ENCODE data around the gene C21orf58.

Gene C21orf58

DNA sequence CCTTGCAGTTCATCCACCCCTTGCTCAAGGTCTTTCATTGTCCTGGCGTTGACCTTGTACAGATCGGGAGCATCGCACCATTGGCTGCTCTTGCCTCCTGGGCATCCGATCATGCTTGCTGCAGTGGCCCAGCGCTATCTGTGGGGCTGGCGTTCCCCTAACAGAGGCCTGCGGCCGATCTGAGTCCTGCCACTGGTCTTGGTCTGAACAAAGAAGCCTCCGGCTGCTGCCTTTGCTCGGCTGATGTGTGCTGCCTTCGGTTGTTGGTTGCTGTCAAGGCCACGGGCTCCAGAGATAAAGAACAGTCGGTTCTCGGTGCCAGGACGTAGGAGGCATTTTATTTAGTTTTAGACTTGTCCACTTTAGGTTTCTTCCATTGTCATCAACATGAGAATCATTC, 39.3 kb upstream of the C21orf58 start:
- H3K4me3 ChIP-seq (ENCODE audit: low read length), result no peak overlapping the region
- WGBS, result 91% methylated on average over 15 of the region's 15 CpGs
- no peaks in the 10 kb centered on the region for H3K9me3 ChIP-seq (ENCODE audit: insufficient read depth, low read depth, low read length)
- H3K9ac ChIP-seq (ENCODE audit: low read depth, low read length), result no peak overlapping the region
- H3K36me3 ChIP-seq (ENCODE audit: insufficient read depth, low read length), result peaks cover 87% of the 10 kb centered on the region
- no peak overlapping the region; the same call in 1 of the 2 replicates for H3K27ac ChIP-seq (ENCODE audit: low read depth, low read length)
- no peaks in the 10 kb centered on the region for H3K27me3 ChIP-seq (ENCODE audit: insufficient read depth, low read length)
- H3K4me1 ChIP-seq (ENCODE audit: insufficient read depth, low read length), result no peaks in the 10 kb centered on the region

DNA sequence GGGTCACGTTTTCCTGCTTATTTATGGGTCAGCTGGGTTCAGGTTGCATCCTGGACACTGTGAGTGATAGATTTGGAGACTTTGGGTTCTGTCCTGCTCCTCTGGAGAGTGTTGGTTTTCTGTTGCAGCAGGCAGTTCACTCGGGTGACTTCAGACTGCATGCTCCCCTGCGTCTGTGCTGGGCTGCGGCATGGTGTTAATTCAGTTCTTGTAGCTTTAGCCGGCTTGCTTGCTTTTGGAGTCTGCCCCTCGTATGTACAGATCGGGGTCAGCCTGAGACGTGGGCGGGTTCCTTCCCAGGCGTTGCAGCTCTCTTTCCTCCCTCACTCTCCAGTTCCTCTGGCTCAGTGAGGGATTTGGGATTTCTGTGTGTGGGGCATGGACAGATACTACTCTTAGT, 38.3 kb upstream of the C21orf58 start:
- Histone ChIP-seq H3K36me3 (ENCODE audit: insufficient read depth, low read length) (peaks cover 88% of the 10 kb centered on the region), H3K27ac (ENCODE audit: low read depth, low read length) (no peak overlapping the region), H3K9ac (ENCODE audit: low read depth, low read length) (no peak overlapping the region), H3K4me3 (ENCODE audit: low read length) (no peak overlapping the region), H3K4me1 (ENCODE audit: insufficient read depth, low read length) (no peaks in the 10 kb centered on the region), H3K9me3 (ENCODE audit: insufficient read depth, low read depth, low read length) (no peaks in the 10 kb centered on the region), H3K27me3 (ENCODE audit: insufficient read depth, low read length) (no peaks in the 10 kb centered on the region)
- WGBS, result 94% methylated on average over 10 of the region's 10 CpGs

DNA sequence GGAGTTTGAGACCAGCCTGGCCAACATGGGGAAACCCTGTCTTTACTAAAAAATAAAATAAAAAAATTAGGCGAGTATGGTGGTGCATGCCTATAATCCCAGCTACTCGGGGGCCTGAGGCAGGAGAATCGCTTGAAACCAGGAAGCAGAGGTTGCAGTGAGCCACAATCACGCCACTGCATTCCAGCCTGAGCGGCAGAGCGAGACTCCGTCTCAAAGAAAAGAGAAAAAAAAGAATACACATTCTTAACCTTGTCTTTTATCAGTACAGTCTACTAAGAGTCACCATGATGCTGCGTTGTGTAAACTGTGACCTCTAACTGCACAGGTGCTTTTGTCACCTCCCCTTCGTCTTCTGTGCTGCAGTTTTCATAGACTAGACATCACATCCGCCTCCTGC, 37.5 kb upstream of the C21orf58 start:
- WGBS, result 93% methylated on average over 10 of the region's 10 CpGs
- Histone ChIP-seq H3K9me3 (ENCODE audit: insufficient read depth, low read depth, low read length) (no peaks in the 10 kb centered on the region), H3K4me3 (ENCODE audit: low read length) (no peak overlapping the region), H3K27ac (ENCODE audit: low read depth, low read length) (no peak overlapping the region), H3K9ac (ENCODE audit: low read depth, low read length) (no peak overlapping the region), H3K4me1 (ENCODE audit: insufficient read depth, low read length) (no peaks in the 10 kb centered on the region), H3K36me3 (ENCODE audit: insufficient read depth, low read length) (peaks cover 88% of the 10 kb centered on the region), H3K27me3 (ENCODE audit: insufficient read depth, low read length) (no peaks in the 10 kb centered on the region)

DNA sequence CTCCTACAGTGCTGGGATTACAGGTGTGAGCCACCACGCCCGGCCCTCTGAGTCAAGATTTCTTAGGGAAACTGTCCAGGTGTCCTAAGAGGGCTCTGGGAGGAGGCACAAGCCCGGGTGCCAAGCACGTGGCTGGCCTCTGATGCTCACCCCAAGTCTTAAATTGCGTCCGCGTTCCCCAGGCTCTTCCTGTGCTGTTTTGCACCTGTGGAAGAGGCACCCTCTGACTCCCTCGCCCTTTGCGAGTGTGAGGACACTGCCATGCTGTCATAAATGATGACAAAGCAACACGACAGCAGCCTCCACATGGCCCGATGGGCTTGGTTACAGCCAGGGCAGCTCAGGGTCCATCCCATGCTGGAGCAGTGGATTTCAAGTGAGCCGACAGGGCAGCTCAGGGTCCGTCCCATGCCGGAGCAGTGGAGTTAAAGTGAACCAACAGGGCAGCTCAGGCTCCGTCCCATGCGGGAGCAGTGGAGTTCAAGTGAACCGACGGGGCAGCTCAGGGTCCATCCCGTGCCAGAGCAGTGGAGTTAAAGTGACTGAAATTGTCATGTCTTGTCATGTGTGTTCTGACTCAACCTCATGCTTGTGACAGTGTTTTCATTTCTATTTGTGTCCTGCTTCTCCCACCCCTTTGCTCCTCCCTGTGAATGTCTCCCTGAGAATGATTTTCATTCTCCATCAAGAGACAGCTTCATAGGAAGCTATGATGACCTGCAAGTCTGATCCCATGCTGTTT, 34.2 kb upstream of the C21orf58 start:
- H3K4me3 ChIP-seq (ENCODE audit: low read length), result no peak overlapping the region
- H3K9ac ChIP-seq (ENCODE audit: low read depth, low read length), result no peak overlapping the region
- no peaks in the 10 kb centered on the region for H3K27me3 ChIP-seq (ENCODE audit: insufficient read depth, low read length)
- H3K36me3 ChIP-seq (ENCODE audit: insufficient read depth, low read length), result peaks cover 88% of the 10 kb centered on the region
- no peak overlapping the region for H3K27ac ChIP-seq (ENCODE audit: low read depth, low read length)
- H3K4me1 ChIP-seq (ENCODE audit: insufficient read depth, low read length), result no peaks in the 10 kb centered on the region
- H3K9me3 ChIP-seq (ENCODE audit: insufficient read depth, low read depth, low read length), result no peaks in the 10 kb centered on the region
- WGBS, result 94% methylated on average over 19 of the region's 19 CpGs

DNA sequence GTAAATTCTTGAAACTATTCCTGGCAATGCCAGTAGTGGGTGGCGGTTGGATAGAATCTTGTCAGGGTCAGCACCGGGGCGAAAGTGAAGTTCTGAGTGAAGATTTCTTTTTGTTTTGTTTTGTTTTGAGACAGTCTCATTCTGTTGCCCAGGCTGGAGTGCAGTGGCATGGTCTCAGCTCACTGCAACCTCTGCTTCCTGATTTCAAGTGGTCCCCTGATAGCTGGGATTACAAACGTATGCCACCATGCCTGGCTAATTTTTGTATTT, 33.6 kb upstream of the C21orf58 start:
- no peak overlapping the region for H3K4me3 ChIP-seq (ENCODE audit: low read length)
- H3K9ac ChIP-seq (ENCODE audit: low read depth, low read length), result no peak overlapping the region
- no peaks in the 10 kb centered on the region for H3K4me1 ChIP-seq (ENCODE audit: insufficient read depth, low read length)
- H3K36me3 ChIP-seq (ENCODE audit: insufficient read depth, low read length), result peaks cover 89% of the 10 kb centered on the region
- no peak overlapping the region for H3K27ac ChIP-seq (ENCODE audit: low read depth, low read length)
- H3K9me3 ChIP-seq (ENCODE audit: insufficient read depth, low read depth, low read length), result no peaks in the 10 kb centered on the region
- 93% methylated on average over 4 of the region's 4 CpGs for WGBS
- H3K27me3 ChIP-seq (ENCODE audit: insufficient read depth, low read length), result no peaks in the 10 kb centered on the region

DNA sequence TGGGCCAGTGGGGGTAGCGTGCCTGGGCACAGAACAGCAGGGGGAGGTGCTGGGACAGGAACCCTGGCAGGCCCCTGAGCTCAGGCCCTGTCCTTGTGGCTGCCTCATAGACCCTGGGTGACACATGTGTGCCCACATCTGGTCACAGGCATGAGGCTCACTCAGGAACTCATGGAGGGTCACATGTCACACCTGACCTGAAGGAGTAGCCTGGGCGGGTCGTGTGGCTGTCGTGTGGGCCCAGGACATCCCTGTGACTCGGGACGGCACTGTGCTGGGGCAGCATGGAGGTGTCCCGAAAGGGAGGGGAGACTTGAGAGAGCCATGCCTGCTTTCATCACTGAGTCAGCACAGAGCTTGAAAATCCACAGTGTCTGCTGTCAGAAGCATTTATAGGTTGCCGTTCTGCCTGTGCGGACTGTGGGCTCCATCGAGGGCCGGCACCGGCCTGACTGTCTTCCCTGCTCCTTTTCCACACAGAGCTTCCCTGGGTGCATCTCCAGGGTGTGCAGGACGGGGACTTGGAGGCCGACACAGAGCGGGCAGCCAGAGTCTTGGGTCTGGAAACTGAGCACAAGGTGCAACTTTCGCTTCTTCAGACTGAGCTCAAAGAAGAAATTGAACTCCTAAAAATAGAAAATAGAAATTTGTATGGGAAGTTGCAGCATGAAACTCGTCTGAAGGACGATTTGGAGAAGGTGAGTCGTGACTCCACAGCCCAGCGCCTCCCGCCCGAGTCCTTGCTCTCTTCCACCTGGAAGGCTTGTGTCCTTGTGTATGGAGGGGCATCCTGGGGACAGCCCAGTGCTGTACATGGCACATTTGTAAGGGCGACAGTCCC, 33.0 kb upstream of the C21orf58 start:
- Histone ChIP-seq H3K9me3 (ENCODE audit: insufficient read depth, low read depth, low read length) (no peaks in the 10 kb centered on the region), H3K36me3 (ENCODE audit: insufficient read depth, low read length) (peaks cover 89% of the 10 kb centered on the region), H3K4me1 (ENCODE audit: insufficient read depth, low read length) (no peaks in the 10 kb centered on the region), H3K9ac (ENCODE audit: low read depth, low read length) (no peak overlapping the region), H3K27me3 (ENCODE audit: insufficient read depth, low read length) (no peaks in the 10 kb centered on the region), H3K27ac (ENCODE audit: low read depth, low read length) (no peak overlapping the region), H3K4me3 (ENCODE audit: low read length) (no peak overlapping the region)
- WGBS, result 94% methylated on average over 23 of the region's 23 CpGs

DNA sequence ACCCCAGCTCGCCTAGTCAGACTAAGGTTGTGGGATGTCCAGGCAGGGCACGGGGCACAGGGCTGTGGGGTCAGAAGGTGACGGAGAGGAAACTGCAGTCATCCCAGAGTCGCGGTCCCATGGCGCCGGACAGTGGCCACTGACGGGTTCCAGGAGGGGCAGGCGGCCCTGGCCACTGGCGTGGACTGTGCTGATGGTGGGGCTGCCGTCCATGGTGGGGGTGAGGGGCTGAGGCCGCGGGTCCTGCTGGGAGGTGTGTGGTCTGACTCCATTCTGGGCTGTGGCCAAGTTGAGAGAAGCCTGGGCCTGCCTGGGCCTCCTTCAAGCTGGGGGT, 32.3 kb upstream of the C21orf58 start:
- Histone ChIP-seq H3K9ac (ENCODE audit: low read depth, low read length) (no peak overlapping the region), H3K27me3 (ENCODE audit: insufficient read depth, low read length) (no peaks in the 10 kb centered on the region), H3K36me3 (ENCODE audit: insufficient read depth, low read length) (peaks cover 90% of the 10 kb centered on the region), H3K27ac (ENCODE audit: low read depth, low read length) (no peak overlapping the region), H3K4me1 (ENCODE audit: insufficient read depth, low read length) (no peaks in the 10 kb centered on the region), H3K9me3 (ENCODE audit: insufficient read depth, low read depth, low read length) (no peaks in the 10 kb centered on the region), H3K4me3 (ENCODE audit: low read length) (no peak overlapping the region)
- WGBS, result 96% methylated on average over 13 of the region's 13 CpGs

DNA sequence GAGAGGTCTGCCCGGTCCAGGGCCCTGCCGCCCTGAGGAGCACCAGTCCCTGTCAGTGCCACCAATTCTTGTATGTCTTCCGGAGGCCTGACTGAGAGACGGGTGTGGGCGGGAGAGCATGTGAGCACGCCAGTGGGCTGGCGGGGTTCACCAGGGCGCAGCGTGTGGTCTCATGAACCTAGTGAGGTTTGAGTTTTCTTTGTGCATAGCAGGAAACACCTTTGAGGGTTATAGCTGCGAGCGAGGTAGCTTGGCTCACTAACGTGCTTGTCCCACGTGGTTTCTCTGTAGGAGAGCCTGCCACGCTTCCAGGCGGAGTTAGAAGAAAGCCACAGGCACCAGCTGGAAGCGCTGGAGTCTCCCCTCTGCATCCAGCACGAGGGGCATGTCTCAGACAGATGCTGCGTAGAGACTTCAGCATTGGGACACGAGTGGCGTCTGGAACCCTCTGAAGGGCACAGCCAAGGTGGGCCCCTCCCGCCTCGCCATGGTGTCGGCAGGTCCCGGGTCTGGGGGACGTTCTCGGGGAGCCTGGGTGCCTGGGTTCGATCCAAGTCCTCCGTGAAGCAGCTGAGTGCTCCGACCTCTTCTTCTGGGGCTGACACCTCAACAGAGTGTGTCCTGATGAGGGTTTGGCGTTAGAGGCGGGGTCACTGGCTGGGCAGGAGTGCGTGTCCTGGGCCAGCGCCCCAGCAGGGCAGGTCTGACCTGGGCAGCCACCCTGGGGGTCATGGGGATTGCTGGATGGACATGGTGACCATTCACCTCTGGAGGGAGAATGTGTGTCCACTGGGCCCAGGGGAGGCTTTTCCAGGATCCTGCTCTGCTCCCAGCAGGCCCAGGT, 31.7 kb upstream of the C21orf58 start:
- Histone ChIP-seq H3K9me3 (ENCODE audit: insufficient read depth, low read depth, low read length) (no peaks in the 10 kb centered on the region), H3K9ac (ENCODE audit: low read depth, low read length) (no peak overlapping the region), H3K36me3 (ENCODE audit: insufficient read depth, low read length) (peaks cover 92% of the 10 kb centered on the region), H3K4me3 (ENCODE audit: low read length) (no peak overlapping the region), H3K27ac (ENCODE audit: low read depth, low read length) (no peak overlapping the region), H3K27me3 (ENCODE audit: insufficient read depth, low read length) (no peaks in the 10 kb centered on the region), H3K4me1 (ENCODE audit: insufficient read depth, low read length) (no peaks in the 10 kb centered on the region)
- 95% methylated on average over 33 of the region's 33 CpGs for WGBS

DNA sequence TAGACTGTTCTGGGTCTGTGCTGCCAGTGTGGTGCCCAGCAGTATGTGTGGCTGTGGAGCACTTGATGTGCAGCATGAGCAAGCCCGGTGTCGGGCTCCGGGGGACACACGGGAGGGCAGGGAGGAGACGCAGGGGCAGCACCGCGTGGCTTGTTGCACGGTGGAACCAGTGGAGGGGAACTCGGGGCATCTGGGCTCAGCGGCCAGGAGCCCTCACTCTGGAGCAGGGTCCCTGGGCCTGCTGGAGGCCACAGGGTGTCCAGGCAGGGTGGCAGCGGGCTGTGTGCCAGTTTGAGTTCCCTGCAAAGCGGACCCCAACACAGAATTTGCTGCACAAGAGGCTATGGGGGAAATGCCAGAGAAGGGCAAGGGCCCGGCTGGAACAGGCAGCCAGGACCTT, 30.8 kb upstream of the C21orf58 start:
- no peaks in the 10 kb centered on the region for H3K4me1 ChIP-seq (ENCODE audit: insufficient read depth, low read length)
- H3K36me3 ChIP-seq (ENCODE audit: insufficient read depth, low read length), result peaks cover 96% of the 10 kb centered on the region
- H3K27me3 ChIP-seq (ENCODE audit: insufficient read depth, low read length), result no peaks in the 10 kb centered on the region
- no peak overlapping the region for H3K9ac ChIP-seq (ENCODE audit: low read depth, low read length)
- no peak overlapping the region for H3K4me3 ChIP-seq (ENCODE audit: low read length)
- H3K9me3 ChIP-seq (ENCODE audit: insufficient read depth, low read depth, low read length), result no peaks in the 10 kb centered on the region
- 97% methylated on average over 13 of the region's 13 CpGs for whole genome bisulfite sequencing
- no peak overlapping the region for H3K27ac ChIP-seq (ENCODE audit: low read depth, low read length)

DNA sequence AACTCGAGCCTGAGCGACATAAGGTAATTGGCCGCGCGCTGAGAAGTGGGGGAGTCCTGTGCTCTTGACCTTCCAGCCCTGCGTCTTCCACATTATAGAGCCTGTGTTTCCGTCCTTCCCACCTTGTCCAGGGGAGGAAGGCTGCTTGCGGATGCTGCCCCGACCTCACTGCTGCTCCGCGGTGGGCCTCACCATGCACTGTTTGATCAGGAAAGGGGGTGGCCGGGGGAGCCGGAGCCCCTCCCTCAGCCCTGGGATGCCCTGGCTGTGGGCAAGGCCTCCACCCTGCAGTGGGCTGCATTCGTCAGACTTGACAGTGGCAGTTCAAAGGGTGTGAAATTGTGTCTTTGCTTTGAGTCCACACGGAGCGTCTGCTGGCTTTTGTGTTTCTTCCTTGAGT, 30.4 kb upstream of the C21orf58 start:
- Histone ChIP-seq H3K4me3 (ENCODE audit: low read length) (no peak overlapping the region), H3K36me3 (ENCODE audit: insufficient read depth, low read length) (peaks cover 96% of the 10 kb centered on the region), H3K9ac (ENCODE audit: low read depth, low read length) (no peak overlapping the region), H3K27ac (ENCODE audit: low read depth, low read length) (no peak overlapping the region), H3K4me1 (ENCODE audit: insufficient read depth, low read length) (no peaks in the 10 kb centered on the region), H3K27me3 (ENCODE audit: insufficient read depth, low read length) (no peaks in the 10 kb centered on the region), H3K9me3 (ENCODE audit: insufficient read depth, low read depth, low read length) (no peaks in the 10 kb centered on the region)
- WGBS, result 95% methylated on average over 16 of the region's 16 CpGs

DNA sequence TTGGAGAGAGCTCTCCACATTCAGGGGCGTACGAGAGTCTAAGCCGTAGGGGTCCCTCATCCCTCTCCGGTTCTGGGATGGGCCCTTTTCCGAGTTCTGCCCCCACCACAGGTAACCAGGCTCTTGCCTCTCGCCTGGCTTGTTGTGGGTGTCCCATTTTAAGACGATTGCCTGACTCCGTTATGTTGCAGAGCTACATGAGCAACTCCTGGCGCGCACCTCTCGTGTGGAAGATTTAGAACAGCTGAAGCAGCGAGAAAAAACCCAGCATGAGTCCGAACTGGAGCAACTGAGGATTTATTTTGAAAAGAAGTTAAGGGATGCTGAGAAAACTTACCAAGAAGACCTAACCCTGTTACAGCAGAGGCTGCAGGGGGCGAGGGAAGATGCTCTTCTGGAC, 29.2 kb upstream of the C21orf58 start:
- Histone ChIP-seq H3K27me3 (ENCODE audit: insufficient read depth, low read length) (no peaks in the 10 kb centered on the region), H3K4me3 (ENCODE audit: low read length) (no peak overlapping the region), H3K9ac (ENCODE audit: low read depth, low read length) (no peak overlapping the region), H3K9me3 (ENCODE audit: insufficient read depth, low read depth, low read length) (no peaks in the 10 kb centered on the region), H3K4me1 (ENCODE audit: insufficient read depth, low read length) (no peaks in the 10 kb centered on the region), H3K27ac (ENCODE audit: low read depth, low read length) (no peak overlapping the region), H3K36me3 (ENCODE audit: insufficient read depth, low read length) (peaks cover 100% of the 10 kb centered on the region)
- WGBS, result 96% methylated on average over 14 of the region's 14 CpGs
